Skeletal muscle satellite cell (primary cell): ENCODE data around the gene DEFB128. TPM values are rescaled to one million over a fixed set of nuclear protein-coding genes. Genes with fewer than 3 reads are reported as not detected.
"Not testable (repeated sequence)": the region's sequence is repeated elsewhere in the genome, so short reads cannot be mapped to it uniquely, and the experiment has no call there.

Experiments
- H3K27me3 ChIP-seq: 2 replicates; pipeline ENCODE4 v1.7.0; 2013; ENCODE audit warnings: low read length; ENCODE audit not compliant: control insufficient read depth, insufficient read depth
- H3K36me3 ChIP-seq: 2 replicates; pipeline ENCODE4 v1.7.0; 2013; ENCODE audit warnings: mild to moderate bottlenecking, control low read depth, low read length; ENCODE audit not compliant: insufficient read depth
- H3K4me1 ChIP-seq: 2 replicates; pipeline ENCODE4 v1.7.0; 2013; ENCODE audit warnings: low read length; ENCODE audit not compliant: control insufficient read depth, insufficient read depth
- H3K4me2 ChIP-seq: 2 replicates; pipeline ENCODE4 v1.7.0; 2013; ENCODE audit warnings: mild to moderate bottlenecking, low read length
- H3K4me3 ChIP-seq: 2 replicates; pipeline ENCODE4 v1.7.0; 2013; ENCODE audit warnings: low read length
- H3K9ac ChIP-seq: 2 replicates; pipeline ENCODE4 v1.7.0; 2013; ENCODE audit warnings: mild to moderate bottlenecking, low read depth, low read length, moderate library complexity
- H3K9me3 ChIP-seq: replicated peaks from 2 replicates; pipeline ENCODE4 v1.7.0; 2013; ENCODE audit warnings: mild to moderate bottlenecking, control low read depth, low read length
- total RNA-seq: library from RNA; depleted of rRNA; stranded (reverse); fragments of >200 nt; gene quantifications from 2 replicates; pipeline ENCODE4 v1.2.3, GENCODE V29; 2012; rRNA removed

DEFB128 gene
- total RNA-seq = not detected in 2 replicates

DNA sequence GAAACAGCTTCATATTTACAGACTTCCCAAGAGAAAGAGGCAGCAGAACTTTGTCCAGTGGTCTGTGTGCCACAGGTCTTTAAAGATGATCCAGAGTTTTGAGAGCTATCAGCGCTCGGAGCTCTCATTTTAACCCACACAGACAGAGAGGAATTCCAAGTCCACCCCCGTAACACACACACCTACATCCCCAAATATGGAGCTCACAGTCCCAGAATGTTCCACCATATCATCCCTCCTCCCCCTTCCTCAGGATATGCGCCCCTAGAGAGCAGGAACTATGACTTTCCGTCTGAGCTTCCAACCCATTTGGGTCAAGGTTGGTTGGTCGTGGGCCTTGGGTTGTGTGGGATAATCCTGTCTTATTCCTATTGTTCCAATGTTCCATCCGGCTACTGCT lies at the start of gene DEFB128:
TSS of gene DEFB128 (minus strand) at position 101 of the 400 bp plus-strand sequence. CDS start at position 13, 88 bp downstream.
- H3K9ac ChIP-seq = no peak within 1 kb of the TSS
- H3K4me3 ChIP-seq = no peak within 1 kb of the TSS
- H3K4me2 ChIP-seq = no peak within 1 kb of the TSS
- no peaks in the 10 kb centered on the region for H3K9me3 ChIP-seq
- no peaks in the 10 kb centered on the region for H3K36me3 ChIP-seq
- peaks cover 4% of the 10 kb centered on the region for H3K27me3 ChIP-seq
- no peaks in the 10 kb centered on the region for H3K4me1 ChIP-seq

DNA sequence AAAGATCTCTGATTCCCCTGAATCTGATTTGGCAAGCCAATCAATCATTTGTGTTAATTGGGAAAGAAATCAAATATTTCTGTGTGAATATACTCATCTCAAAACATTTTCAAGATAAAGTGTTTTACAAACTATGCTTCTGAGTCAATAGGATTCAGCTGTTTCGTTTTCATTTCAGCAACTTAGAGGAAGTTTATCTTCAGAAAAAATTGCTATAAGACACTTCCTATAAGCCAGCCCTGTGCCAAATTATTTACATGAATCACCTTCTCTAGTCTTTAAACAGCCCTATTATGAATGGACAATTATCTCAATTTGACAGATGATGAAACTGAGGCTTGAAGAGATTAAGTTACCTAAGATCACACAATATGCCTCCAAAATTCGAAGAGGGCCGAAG lies 48.4 kb upstream of the DEFB128 start:
- H3K4me3 ChIP-seq = no peak overlapping the region

DNA sequence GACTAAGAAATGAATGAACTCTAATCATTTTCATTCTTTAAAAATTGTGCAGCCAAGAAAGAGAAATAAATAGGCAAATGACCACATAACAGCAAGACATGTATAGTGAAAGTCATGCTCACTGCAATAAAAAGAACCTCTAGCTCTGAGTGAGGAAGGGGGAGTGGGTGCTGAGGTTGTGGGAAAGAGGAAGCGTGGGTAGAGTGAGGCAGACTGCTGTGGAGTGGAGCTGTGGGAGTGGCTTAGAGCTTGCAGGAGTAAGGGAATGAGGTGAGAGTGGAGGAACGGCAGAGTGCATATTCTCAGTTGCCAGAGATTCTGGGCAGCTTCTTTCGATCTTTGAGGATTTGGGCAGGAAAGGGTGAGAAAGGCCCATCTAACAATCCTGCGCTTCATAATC lies 48.0 kb upstream of the DEFB128 start:
- no peaks in the 10 kb centered on the region for H3K9me3 ChIP-seq
- peaks cover 19% of the 10 kb centered on the region for H3K27me3 ChIP-seq
- H3K36me3 ChIP-seq = no peaks in the 10 kb centered on the region
- H3K9ac ChIP-seq = no peak overlapping the region
- no peak overlapping the region for H3K4me2 ChIP-seq
- H3K4me1 ChIP-seq = no peaks in the 10 kb centered on the region
- no peak overlapping the region for H3K4me3 ChIP-seq

More for the DNA sequence above, 48.4 kb upstream of the DEFB128 start:
- Histone ChIP-seq H3K27me3 (peaks cover 15% of the 10 kb centered on the region), H3K9me3 (no peaks in the 10 kb centered on the region), H3K9ac (no peak overlapping the region), H3K4me1 (no peaks in the 10 kb centered on the region), H3K36me3 (no peaks in the 10 kb centered on the region), H3K4me2 (no peak overlapping the region)

- H3K4me2 ChIP-seq = no peak overlapping the region
Observed at GRCh38 chr20:235891-236290, 46.4 kb upstream of the DEFB128 start.

GRCh38 chr20:227439-228105 lies 38.1 kb upstream of the DEFB128 start:
- H3K4me2 ChIP-seq = no peak overlapping the region
- H3K36me3 ChIP-seq = no peaks in the 10 kb centered on the region
- H3K4me3 ChIP-seq = no peak overlapping the region
- H3K9ac ChIP-seq = no peak overlapping the region
- no peaks in the 10 kb centered on the region for H3K9me3 ChIP-seq
- H3K27me3 ChIP-seq = peaks cover 27% of the 10 kb centered on the region
- H3K4me1 ChIP-seq = no peaks in the 10 kb centered on the region

More at GRCh38 chr20:235891-236290, 46.4 kb upstream of the DEFB128 start:
- Histone ChIP-seq H3K9me3 (no peaks in the 10 kb centered on the region), H3K4me3 (no peak overlapping the region), H3K27me3 (peaks cover 17% of the 10 kb centered on the region), H3K4me1 (no peaks in the 10 kb centered on the region), H3K36me3 (no peaks in the 10 kb centered on the region), H3K9ac (no peak overlapping the region)

DNA sequence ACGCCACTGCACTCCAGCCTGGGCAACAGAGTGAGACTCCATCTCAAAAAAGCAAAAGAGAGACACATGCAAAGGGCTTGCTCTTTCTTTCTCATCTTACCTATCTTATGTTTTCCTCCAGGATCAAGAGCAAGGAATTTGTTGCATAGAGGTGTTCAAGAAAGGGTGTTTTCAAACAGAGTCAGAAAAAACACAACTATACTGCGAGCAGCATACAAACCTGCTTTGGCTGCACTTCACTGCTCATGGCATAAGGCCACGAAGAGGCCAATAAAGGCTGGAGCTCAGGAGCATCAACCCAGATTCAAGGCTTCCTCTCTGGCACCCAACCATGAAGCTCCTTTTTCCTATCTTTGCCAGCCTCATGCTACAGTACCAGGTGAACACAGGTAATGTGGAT lies 37.4 kb upstream of the DEFB128 start, which contains the start of gene DEFB129:
TSS of gene DEFB129 (plus strand) at position 301 of the 400 bp plus-strand sequence. CDS start at position 332, 31 bp downstream.
- Histone ChIP-seq H3K9ac (no peak within 1 kb of the TSS), H3K4me3 (no peak within 1 kb of the TSS)

GRCh38 chr20:225879-226278 lies 36.4 kb upstream of the DEFB128 start:
- H3K27me3 ChIP-seq = peaks cover 25% of the 10 kb centered on the region
- not testable (repeated sequence) for H3K4me3 ChIP-seq, H3K4me2 ChIP-seq, H3K9me3 ChIP-seq, H3K36me3 ChIP-seq, H3K4me1 ChIP-seq, H3K9ac ChIP-seq

More for the DNA sequence above, 37.4 kb upstream of the DEFB128 start, which contains the start of gene DEFB129:
- no peaks in the 10 kb centered on the region for H3K36me3 ChIP-seq
- H3K27me3 ChIP-seq = peaks cover 25% of the 10 kb centered on the region
- H3K4me2 ChIP-seq = no peak within 1 kb of the TSS
- H3K4me1 ChIP-seq = no peaks in the 10 kb centered on the region
- H3K9me3 ChIP-seq = no peaks in the 10 kb centered on the region

DNA sequence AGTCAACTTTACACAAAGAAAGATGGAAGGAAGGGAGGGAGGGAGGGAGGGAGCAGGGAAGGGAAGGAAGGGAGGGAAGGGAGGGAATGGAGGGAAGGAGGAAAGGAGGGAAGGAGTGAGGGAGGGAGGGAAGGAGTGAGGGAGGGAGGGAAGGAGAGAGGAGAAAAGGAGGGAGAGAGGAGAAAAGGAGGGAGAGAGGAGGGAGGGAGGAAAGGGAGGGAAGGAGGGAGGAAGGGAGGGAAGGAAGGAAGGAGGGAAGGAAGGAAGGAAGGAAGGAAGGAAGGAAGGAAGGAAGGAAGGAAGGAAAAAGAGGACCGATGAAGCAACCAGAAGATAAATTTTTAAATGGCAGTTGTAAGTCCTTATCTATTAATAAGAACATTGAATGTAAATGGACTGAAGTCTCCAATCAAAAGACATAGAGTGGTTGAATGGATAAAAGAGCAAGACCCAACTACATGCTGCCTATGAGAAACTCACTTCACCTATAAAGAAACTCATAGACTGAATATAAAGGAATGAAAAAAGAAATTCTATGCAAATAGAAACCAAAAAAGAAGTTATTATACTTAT lies 31.8 kb upstream of the DEFB128 start:
- no peaks in the 10 kb centered on the region for H3K9me3 ChIP-seq
- H3K9ac ChIP-seq = no peak overlapping the region
- no peaks in the 10 kb centered on the region for H3K4me1 ChIP-seq
- no peak overlapping the region for H3K4me2 ChIP-seq
- H3K36me3 ChIP-seq = no peaks in the 10 kb centered on the region
- H3K4me3 ChIP-seq = no peak overlapping the region
- peaks cover 32% of the 10 kb centered on the region for H3K27me3 ChIP-seq

DNA sequence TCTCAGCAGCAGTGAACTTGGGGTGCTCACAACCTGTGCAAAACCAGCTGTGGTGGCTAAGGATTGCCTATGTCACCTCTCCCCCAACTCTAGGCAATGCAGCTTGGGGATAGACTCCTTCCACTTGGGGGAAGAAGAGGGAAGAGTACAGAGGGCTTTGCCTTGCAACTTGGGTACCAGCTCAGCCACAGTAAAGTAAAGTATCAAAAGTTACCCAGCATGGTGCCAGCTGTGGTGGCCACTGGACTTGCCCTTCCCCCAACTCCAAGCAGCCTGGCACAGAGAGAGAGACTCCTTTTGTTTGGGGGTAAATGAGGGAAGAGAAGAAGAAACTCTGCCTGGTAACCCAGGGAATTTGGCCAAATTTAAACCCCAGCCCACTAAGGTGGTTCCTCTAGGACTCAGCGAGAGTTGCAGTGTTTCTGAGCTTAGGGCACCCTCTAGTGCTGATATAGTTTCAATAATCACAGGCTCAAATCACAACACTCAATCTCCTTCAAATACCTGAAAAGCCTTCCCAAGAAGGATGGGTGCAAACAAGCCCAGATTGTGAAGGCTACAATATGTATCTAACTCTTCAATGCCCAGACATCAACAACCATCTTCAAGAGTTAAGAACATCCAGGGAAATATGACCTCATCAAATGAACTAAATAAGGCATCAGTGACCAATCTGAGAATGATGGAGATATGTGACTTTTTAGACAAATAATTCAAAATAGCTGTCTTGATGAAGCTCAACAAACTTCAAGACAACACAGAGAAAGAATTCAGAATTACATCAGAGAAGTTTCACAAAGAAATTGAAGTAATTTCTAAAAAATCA lies 30.0 kb upstream of the DEFB128 start:
- Histone ChIP-seq H3K4me3 (no peak overlapping the region), H3K27me3 (peaks cover 36% of the 10 kb centered on the region), H3K36me3 (no peaks in the 10 kb centered on the region), H3K9ac (no peak overlapping the region), H3K9me3 (no peaks in the 10 kb centered on the region), H3K4me2 (no peak overlapping the region), H3K4me1 (no peaks in the 10 kb centered on the region)

DNA sequence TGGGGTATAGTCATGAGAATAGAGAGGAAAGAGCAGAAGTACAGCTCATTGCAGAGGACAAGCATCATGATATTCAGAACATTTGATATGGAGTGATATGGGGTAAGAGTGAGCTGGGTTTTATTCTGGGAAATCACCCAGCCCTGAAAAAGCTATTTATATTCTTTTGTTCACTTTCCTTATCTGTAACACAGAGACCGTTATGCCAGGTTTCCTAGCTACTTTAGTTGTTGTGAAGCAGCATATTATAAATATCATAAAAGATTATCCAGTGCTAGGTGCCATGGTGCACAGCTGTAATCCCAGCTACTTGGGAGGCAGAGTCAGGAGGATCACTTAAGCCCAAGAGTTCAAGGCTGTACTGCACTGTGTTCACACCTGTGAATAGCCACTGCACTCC lies 27.8 kb upstream of the DEFB128 start:
- no peaks in the 10 kb centered on the region for H3K4me1 ChIP-seq
- H3K9ac ChIP-seq = no peak overlapping the region
- no peaks in the 10 kb centered on the region for H3K9me3 ChIP-seq
- H3K4me3 ChIP-seq = no peak overlapping the region
- H3K4me2 ChIP-seq = no peak overlapping the region
- peaks cover 33% of the 10 kb centered on the region for H3K27me3 ChIP-seq
- H3K36me3 ChIP-seq = no peaks in the 10 kb centered on the region

GRCh38 chr20:215796-216195 lies 26.3 kb upstream of the DEFB128 start:
- H3K36me3 ChIP-seq = no peaks in the 10 kb centered on the region
- no peak overlapping the region for H3K4me3 ChIP-seq
- H3K27me3 ChIP-seq = peaks cover 46% of the 10 kb centered on the region

More at GRCh38 chr20:215796-216195, 26.3 kb upstream of the DEFB128 start:
- no peaks in the 10 kb centered on the region for H3K9me3 ChIP-seq
- H3K4me1 ChIP-seq = no peaks in the 10 kb centered on the region
- H3K4me2 ChIP-seq = no peak overlapping the region
- H3K9ac ChIP-seq = no peak overlapping the region
